GM20000 (cell line): ENCODE results near the gene DLG4.

Experiments
- DNase-seq: peaks from one replicate; pipeline ENCODE4 v3.0.0; 2012; ENCODE audit warnings: low spot score
- CTCF ChIP-seq: IDR thresholded peaks from 2 replicates; pipeline ENCODE4 v1.5.1; 2012; ENCODE audit warnings: mild to moderate bottlenecking, control low read depth; ENCODE audit errors: extremely low read depth, missing control alignments

The DLG4 gene

GRCh38 chr17:7139400-7139799 lies 80.2 kb downstream of the DLG4 start:
- no peak for TF ChIP-seq CTCF
- DNase-seq, result no peak

- DNase-seq, result no peak
- no peak for TF ChIP-seq CTCF
Measured at GRCh38 chr17:7138800-7139381, 80.7 kb downstream of the DLG4 start.

- DNase-seq, result no peak
- TF ChIP-seq CTCF, result no peak
Measured at GRCh38 chr17:7137171-7137943, 82.3 kb downstream of the DLG4 start.
